ENCODE results near the gene PPP3CA.

- TF ChIP-seq CTCF (IDR thresholded peaks at IDR 0.05): no peak
- TF ChIP-seq POLR2A (IDR thresholded peaks at IDR 0.05): no peak
These were observed 282.0 kb downstream of the PPP3CA start for GRCh38 chr4:101065346-101065745.

Data from right lobe of liver (tissue), 4 donors.